Fibroblast of lung (primary cell): ENCODE data around the gene GRID1.

Source experiments
- EZH2 ChIP-seq: IDR thresholded peaks from 2 replicates; pipeline ENCODE4 v1.5.1; 2012; ENCODE audit warnings: low read length, control low read depth, mild to moderate bottlenecking; ENCODE audit errors: missing control alignments
- TF ChIP-seq, protein P1 (sequence below), 2 donors: IDR thresholded peaks in 1 of 2; conservative IDR thresholded peaks in 1 of 2; 1 replicate in 1 of 2; 2 replicates in 1 of 2; pipeline ENCODE4 v1.5.1; 2011 to 2012; ENCODE audit warnings: low read length in 2 of 2, control low read depth in 1 of 2, inconsistent platforms in 1 of 2, low read depth in 1 of 2, mild to moderate bottlenecking in 1 of 2

DNA sequence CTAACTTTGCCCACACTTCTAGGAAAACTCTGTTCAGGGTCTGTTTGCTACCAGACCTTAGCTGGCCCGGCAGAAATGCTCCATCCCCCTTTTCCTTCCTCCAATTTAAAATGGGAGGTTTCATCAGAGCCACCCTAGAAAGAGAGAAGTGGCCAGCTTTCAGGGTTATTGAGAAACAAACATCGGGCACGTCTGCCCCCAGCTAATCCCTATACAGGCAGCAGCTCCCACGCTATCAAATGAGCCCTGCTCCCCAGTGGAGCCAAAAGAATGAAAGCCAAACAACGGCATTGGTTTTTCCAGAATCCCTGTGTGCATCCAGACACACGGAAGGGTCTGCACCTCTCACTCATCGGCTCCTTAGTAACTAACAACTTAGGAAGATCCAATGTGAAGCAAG, 132.5 kb downstream of the GRID1 start:
- no peak for TF ChIP-seq EZH2
- TF ChIP-seq, protein P1, sequence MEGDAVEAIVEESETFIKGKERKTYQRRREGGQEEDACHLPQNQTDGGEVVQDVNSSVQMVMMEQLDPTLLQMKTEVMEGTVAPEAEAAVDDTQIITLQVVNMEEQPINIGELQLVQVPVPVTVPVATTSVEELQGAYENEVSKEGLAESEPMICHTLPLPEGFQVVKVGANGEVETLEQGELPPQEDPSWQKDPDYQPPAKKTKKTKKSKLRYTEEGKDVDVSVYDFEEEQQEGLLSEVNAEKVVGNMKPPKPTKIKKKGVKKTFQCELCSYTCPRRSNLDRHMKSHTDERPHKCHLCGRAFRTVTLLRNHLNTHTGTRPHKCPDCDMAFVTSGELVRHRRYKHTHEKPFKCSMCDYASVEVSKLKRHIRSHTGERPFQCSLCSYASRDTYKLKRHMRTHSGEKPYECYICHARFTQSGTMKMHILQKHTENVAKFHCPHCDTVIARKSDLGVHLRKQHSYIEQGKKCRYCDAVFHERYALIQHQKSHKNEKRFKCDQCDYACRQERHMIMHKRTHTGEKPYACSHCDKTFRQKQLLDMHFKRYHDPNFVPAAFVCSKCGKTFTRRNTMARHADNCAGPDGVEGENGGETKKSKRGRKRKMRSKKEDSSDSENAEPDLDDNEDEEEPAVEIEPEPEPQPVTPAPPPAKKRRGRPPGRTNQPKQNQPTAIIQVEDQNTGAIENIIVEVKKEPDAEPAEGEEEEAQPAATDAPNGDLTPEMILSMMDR (conservative IDR thresholded peaks at IDR 0.05 in 1 of 2, IDR thresholded peaks at IDR 0.05 in 1 of 2; ENCODE audit: low read depth in 1 of 2, low read length in 2 of 2), result no peak
